Ishikawa (cell line): ENCODE data around the gene CCNYL1.

Experiments used
- CEBPB ChIP-seq: IDR thresholded peaks from 2 replicates; pipeline ENCODE4 v1.6.1; 2012
- CREB1 ChIP-seq: IDR thresholded peaks from 2 replicates; pipeline ENCODE4 v1.6.1; 2012; ENCODE audit warnings: low read depth
- EGR1 ChIP-seq: IDR thresholded peaks from 2 replicates; pipeline ENCODE4 v1.6.1; 2012
- EP300 ChIP-seq: IDR thresholded peaks from 2 replicates; pipeline ENCODE4 v1.6.1; 2012; ENCODE audit warnings: borderline replicate concordance
- FOXM1 ChIP-seq: IDR thresholded peaks from 2 replicates; pipeline ENCODE4 v1.6.1; 2012; ENCODE audit warnings: low read depth, borderline replicate concordance
- NFIC ChIP-seq: IDR thresholded peaks from 2 replicates; pipeline ENCODE4 v1.6.1; 2012
- RAD21 ChIP-seq: IDR thresholded peaks from 2 replicates; pipeline ENCODE4 v1.6.1; 2012; ENCODE audit warnings: low read depth
- TAF1 ChIP-seq: IDR thresholded peaks from 2 replicates; pipeline ENCODE4 v1.6.1; 2012; ENCODE audit warnings: low read depth, mild to moderate bottlenecking
- TCF12 ChIP-seq: IDR thresholded peaks from 2 replicates; pipeline ENCODE4 v1.6.1; 2012; ENCODE audit warnings: low read depth
- TEAD4 ChIP-seq: IDR thresholded peaks from 2 replicates; pipeline ENCODE4 v1.6.1; 2012
- YY1 ChIP-seq: IDR thresholded peaks from 2 replicates; pipeline ENCODE4 v1.6.1; 2012; ENCODE audit warnings: low read depth
- ZBTB7A ChIP-seq: IDR thresholded peaks from 2 replicates; pipeline ENCODE4 v1.6.1; 2012; ENCODE audit warnings: low read depth
- TF ChIP-seq, protein P1 (sequence below): IDR thresholded peaks from 2 replicates; pipeline ENCODE4 v1.6.1; 2012
- TF ChIP-seq, protein P2 (sequence below): IDR thresholded peaks from 2 replicates; pipeline ENCODE4 v1.6.1; 2012; ENCODE audit warnings: low read depth, mild to moderate bottlenecking
- TF ChIP-seq, protein P3 (sequence below): IDR thresholded peaks from 2 replicates; pipeline ENCODE4 v1.6.1; 2012

CCNYL1 gene

DNA sequence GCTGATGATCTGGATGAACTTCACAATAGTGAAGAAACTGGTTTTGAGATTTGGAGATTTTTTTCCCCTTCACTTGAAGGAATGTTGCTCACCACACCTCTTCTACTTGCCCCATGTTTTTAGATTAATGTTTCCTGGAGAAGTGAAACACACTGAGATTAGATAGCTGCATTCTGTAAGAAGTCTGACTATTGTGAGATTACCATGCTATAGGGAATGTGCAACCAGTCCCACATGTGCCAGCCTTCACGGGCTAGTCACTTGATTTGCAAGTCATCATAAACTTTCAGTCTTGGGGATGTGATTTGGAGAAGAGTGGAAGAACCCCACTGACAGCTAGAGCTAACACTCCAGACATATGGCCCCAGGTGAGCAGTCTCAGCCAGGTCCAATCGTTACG, 7.4 kb upstream of the CCNYL1 start:
- TF ChIP-seq, protein P1, sequence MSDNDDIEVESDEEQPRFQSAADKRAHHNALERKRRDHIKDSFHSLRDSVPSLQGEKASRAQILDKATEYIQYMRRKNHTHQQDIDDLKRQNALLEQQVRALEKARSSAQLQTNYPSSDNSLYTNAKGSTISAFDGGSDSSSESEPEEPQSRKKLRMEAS: no peak
- TF ChIP-seq, protein P2, sequence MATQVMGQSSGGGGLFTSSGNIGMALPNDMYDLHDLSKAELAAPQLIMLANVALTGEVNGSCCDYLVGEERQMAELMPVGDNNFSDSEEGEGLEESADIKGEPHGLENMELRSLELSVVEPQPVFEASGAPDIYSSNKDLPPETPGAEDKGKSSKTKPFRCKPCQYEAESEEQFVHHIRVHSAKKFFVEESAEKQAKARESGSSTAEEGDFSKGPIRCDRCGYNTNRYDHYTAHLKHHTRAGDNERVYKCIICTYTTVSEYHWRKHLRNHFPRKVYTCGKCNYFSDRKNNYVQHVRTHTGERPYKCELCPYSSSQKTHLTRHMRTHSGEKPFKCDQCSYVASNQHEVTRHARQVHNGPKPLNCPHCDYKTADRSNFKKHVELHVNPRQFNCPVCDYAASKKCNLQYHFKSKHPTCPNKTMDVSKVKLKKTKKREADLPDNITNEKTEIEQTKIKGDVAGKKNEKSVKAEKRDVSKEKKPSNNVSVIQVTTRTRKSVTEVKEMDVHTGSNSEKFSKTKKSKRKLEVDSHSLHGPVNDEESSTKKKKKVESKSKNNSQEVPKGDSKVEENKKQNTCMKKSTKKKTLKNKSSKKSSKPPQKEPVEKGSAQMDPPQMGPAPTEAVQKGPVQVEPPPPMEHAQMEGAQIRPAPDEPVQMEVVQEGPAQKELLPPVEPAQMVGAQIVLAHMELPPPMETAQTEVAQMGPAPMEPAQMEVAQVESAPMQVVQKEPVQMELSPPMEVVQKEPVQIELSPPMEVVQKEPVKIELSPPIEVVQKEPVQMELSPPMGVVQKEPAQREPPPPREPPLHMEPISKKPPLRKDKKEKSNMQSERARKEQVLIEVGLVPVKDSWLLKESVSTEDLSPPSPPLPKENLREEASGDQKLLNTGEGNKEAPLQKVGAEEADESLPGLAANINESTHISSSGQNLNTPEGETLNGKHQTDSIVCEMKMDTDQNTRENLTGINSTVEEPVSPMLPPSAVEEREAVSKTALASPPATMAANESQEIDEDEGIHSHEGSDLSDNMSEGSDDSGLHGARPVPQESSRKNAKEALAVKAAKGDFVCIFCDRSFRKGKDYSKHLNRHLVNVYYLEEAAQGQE: no peak

DNA sequence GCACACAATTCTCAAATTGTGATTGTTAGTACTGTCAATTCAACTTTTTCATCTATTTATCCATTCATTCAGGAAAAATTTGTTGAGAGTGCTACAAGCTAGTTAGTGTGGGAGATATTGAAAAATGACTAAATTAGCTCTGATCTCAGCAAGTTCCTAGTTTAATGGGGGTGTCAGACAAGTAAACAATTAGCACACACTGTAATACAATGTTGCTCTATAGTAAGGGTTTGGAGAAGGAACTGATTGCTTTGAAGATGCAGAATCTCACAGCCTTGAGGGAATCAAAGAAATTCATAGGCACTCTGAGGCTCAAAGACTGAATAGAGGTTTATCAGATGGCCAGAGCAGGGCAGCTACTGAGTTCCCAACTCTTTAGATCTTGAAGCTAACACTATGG, 6.8 kb upstream of the CCNYL1 start:
- TF ChIP-seq CEBPB (no peak), TCF12 (no peak), NFIC (no peak), TEAD4 (no peak), RAD21 (no peak), EP300 (no peak), ZBTB7A (no peak), CREB1 (no peak), TAF1 (no peak), YY1 (no peak), EGR1 (no peak), FOXM1 (no peak)
- TF ChIP-seq, protein P1: no peak
- TF ChIP-seq, protein P2: no peak

DNA sequence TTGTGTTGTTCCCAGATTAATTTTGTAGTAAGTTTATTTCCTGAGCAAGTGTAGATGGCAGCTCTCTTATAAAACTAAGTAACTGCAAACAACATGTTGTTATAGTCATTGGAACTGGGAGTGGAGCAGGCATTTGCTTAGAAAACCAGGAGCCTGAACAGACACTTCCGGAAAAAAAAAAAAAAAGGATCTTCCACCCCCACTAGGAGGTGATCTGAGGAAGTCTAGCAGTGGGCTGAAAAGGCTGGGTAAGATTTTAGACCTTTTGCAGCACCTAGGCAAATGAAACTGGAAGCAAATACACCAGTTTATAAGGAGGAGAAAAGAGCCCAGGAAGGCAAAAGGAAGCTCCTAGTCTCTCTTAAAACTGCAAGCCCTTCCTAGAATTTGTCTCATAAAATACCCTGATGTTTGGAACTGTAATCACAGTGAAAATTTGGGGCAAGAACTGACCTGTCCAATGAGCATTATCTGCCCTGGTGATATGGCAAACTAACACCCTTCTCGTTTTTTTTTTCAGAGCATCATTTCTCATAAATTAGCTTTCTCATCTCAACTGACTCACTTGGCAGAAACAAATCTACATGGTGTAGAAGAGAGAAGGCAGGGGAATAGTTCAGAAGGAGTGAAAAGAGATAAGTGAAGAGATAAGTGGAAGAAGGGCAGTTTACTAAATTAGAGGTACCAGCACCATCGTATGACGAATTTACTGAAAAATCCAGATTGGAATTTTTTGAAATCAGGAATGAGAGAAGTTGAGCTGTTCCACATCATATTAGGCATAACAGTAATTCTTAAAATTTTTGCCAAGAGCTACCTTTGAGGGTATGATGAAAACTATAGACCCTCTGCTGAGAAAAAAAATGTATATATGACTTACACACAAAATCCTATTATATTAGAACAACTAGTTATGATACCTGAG, 4.2 kb upstream of the CCNYL1 start:
- TF ChIP-seq, protein P3, sequence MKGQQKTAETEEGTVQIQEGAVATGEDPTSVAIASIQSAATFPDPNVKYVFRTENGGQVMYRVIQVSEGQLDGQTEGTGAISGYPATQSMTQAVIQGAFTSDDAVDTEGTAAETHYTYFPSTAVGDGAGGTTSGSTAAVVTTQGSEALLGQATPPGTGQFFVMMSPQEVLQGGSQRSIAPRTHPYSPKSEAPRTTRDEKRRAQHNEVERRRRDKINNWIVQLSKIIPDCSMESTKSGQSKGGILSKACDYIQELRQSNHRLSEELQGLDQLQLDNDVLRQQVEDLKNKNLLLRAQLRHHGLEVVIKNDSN: no peak
- TF ChIP-seq TEAD4 (no peak), FOXM1 (no peak), YY1 (no peak)

DNA sequence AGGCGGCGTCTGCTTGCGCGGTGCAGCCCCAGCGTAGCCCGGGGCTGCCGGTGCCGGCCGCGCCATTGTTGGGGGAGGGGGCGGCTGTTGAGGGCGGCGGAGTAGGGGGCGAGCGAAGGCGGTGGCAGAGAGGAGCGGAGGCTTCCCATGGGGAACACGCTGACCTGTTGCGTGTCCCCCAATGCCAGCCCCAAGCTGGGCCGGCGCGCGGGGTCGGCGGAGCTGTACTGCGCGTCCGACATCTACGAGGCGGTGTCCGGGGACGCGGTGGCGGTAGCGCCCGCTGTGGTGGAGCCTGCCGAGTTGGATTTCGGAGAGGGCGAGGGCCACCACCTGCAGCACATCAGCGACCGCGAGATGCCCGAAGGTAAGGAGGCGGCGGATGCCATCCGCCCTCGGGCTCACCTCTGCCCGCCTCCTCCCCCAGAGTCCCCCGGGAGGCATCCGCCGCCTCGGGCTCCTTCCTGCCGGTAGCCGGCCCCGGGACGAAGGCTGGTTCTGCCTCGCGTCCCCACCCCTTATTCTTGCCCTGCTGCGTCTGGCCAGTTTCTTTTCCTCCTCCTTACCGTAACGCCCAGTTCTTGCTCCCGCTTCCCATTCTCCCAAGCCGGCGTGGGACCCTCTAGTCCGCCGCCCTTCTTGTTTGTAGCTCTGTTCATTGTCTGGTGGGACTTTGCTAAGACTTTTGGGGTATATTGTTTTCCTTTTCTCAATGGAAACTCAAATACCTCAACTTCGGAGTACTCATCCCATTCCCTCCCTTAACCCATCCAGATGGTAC, 500 bp downstream of the CCNYL1 start:
- TF ChIP-seq YY1 (peak; percentile 76), TAF1 (peak; percentile 32; the same call in 1 of the 2 replicates), NFIC (no peak)

DNA sequence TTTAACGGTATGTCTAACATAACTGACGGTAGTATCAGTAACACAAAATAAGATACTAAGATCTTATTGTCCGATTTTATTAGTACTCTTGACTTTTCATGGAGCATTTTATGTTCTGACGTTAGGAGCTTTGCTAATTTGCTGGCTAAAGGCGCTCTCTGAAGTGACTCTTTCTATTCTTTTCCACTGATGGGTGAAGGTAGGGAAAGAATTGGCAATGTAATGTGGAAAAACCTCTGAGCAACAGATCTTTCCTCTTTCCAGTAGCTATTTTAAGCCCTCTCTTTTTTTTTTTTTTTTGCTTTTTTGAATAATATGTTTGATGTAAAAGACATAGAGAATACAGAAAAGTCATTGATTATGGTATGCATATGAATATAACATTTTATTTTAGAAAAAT, 4.6 kb downstream of the CCNYL1 start:
- TF ChIP-seq, protein P3: no peak
- TF ChIP-seq TAF1 (no peak), RAD21 (no peak), CREB1 (no peak), TCF12 (no peak), EGR1 (no peak), EP300 (no peak), YY1 (no peak), TEAD4 (no peak)
- TF ChIP-seq, protein P1: no peak

DNA sequence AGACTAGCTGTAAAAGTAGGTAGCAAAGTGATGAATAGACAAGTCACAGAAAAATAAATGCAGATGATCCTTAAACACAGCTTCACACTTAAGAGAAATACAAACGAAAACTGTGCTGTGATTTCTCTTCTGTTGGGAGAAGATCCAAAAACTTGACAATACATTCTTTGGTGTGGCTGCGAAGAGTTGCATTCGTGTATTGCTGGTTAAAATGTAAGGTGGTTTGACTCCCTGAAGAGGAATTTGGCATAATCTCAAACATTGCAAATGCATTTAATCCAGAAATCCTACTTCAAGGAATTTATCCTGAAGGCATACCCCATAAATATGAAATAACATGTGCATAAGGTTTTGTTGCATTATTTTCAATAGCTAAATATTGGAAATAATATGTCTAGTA, 7.1 kb downstream of the CCNYL1 start:
- TF ChIP-seq FOXM1 (no peak), NFIC (no peak), CREB1 (no peak), CEBPB (no peak), YY1 (no peak), TAF1 (no peak), RAD21 (no peak), EGR1 (no peak), TEAD4 (no peak)
- TF ChIP-seq, protein P2: no peak
- TF ChIP-seq, protein P3: no peak
